WTC11 (cell line): Measurements from ENCODE around the gene CD226.
"Not testable (repeated sequence)": the region's sequence is repeated elsewhere in the genome, so short reads cannot be mapped to it uniquely, and the experiment has no call there.

Source experiments
- CTCF ChIP-seq: fragments of 200-600 bp; IDR thresholded peaks from 2 replicates; pipeline ENCODE4 v1.8.0; 2022; ENCODE audit warnings: antibody characterized with exemption
- GABPB1 ChIP-seq: sonication (generic); formaldehyde crosslinking; IDR thresholded peaks from 2 replicates; pipeline ENCODE4 v1.8.1; 2023; ENCODE audit warnings: mild to moderate bottlenecking, missing genetic modification reagents
- IRF2 ChIP-seq: sonication (generic); formaldehyde crosslinking; IDR thresholded peaks from 2 replicates; pipeline ENCODE4 v1.8.0; 2022; ENCODE audit warnings: low read depth, missing genetic modification reagents, borderline replicate concordance
- NFE2L1 ChIP-seq: sonication (generic); formaldehyde crosslinking; IDR thresholded peaks from 2 replicates; pipeline ENCODE4 v1.8.1; 2023; ENCODE audit warnings: missing genetic modification reagents
- TCF7 ChIP-seq: sonication (generic); formaldehyde crosslinking; IDR thresholded peaks from 2 replicates; pipeline ENCODE4 v1.8.0; 2022; ENCODE audit warnings: mild to moderate bottlenecking, low read depth, missing genetic modification reagents, moderate library complexity
- TEAD4 ChIP-seq: sonication (generic); formaldehyde crosslinking; IDR thresholded peaks from 2 replicates; pipeline ENCODE4 v1.8.0; 2022; ENCODE audit warnings: mild to moderate bottlenecking, missing genetic modification reagents
- TP53 ChIP-seq: sonication (generic); formaldehyde crosslinking; IDR thresholded peaks from 2 replicates; pipeline ENCODE4 v1.8.1; 2023; ENCODE audit warnings: mild to moderate bottlenecking, missing genetic modification reagents
- TF ChIP-seq, protein P1 (sequence below): fragments of 250-450 bp; sonication (Bioruptor Pico); IDR thresholded peaks from 2 replicates; pipeline ENCODE4 v2.1.2; 2022; ENCODE audit warnings: mild to moderate bottlenecking, moderate library complexity
- TF ChIP-seq, protein P2 (sequence below): sonication (generic); formaldehyde crosslinking; conservative IDR thresholded peaks from 2 replicates; pipeline ENCODE4 v1.8.1; 2023; ENCODE audit warnings: mild to moderate bottlenecking, low read depth, missing genetic modification reagents, moderate library complexity

DNA sequence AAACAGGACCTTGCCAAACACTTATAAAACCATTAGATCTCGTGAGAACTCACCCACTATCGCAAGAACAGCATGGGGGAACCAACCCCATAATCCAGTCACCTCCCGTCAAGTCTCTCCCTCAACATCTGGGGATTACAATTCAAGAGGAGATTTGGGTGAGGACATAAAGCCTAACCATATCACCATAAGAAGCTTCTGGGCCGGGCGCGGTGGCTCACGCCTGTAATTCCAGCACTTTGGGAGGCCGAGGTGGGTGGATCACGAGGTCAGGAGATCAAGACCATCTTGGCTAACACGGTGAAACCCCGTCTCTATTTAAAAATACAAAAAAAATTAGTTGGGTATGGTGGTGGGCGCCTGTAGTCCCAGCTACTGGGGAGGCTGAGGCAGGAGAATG is 112.7 kb downstream of the CD226 start:
- not testable (repeated sequence) for TF ChIP-seq GABPB1; TEAD4 (CRISPR knock-in tag); TCF7 (CRISPR knock-in tag); IRF2; NFE2L1 (CRISPR knock-in tag); CTCF; TP53 (CRISPR knock-in tag)
- TF ChIP-seq, protein P1, sequence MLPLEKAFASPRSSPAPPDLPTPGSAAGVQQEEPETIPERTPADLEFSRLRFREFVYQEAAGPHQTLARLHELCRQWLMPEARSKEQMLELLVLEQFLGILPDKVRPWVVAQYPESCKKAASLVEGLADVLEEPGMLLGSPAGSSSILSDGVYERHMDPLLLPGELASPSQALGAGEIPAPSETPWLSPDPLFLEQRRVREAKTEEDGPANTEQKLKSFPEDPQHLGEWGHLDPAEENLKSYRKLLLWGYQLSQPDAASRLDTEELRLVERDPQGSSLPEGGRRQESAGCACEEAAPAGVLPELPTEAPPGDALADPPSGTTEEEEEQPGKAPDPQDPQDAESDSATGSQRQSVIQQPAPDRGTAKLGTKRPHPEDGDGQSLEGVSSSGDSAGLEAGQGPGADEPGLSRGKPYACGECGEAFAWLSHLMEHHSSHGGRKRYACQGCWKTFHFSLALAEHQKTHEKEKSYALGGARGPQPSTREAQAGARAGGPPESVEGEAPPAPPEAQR, result not testable (repeated sequence)
- TF ChIP-seq, protein P2, sequence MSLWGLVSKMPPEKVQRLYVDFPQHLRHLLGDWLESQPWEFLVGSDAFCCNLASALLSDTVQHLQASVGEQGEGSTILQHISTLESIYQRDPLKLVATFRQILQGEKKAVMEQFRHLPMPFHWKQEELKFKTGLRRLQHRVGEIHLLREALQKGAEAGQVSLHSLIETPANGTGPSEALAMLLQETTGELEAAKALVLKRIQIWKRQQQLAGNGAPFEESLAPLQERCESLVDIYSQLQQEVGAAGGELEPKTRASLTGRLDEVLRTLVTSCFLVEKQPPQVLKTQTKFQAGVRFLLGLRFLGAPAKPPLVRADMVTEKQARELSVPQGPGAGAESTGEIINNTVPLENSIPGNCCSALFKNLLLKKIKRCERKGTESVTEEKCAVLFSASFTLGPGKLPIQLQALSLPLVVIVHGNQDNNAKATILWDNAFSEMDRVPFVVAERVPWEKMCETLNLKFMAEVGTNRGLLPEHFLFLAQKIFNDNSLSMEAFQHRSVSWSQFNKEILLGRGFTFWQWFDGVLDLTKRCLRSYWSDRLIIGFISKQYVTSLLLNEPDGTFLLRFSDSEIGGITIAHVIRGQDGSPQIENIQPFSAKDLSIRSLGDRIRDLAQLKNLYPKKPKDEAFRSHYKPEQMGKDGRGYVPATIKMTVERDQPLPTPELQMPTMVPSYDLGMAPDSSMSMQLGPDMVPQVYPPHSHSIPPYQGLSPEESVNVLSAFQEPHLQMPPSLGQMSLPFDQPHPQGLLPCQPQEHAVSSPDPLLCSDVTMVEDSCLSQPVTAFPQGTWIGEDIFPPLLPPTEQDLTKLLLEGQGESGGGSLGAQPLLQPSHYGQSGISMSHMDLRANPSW (CRISPR knock-in tag), result not testable (repeated sequence)
